Measurements from ENCODE around the gene FAM13A.

- TF ChIP-seq CTCF (IDR thresholded peaks at IDR 0.05; ENCODE audit: low read depth, low read length, poor library complexity, severe bottlenecking) (no peak), EZH2phosphoT487 (IDR thresholded peaks at IDR 0.05; ENCODE audit: borderline replicate concordance, low read length) (no peak)
These were observed 25.7 kb downstream of the FAM13A start for GRCh38 chr4:89031272-89031671.

Data from DOHH2 (cell line).